NCI-H2107 treated with DMSO at 0.1 percent for 48 hours (cell line): ENCODE measurements around the gene SLCO4C1.
"Not testable (repeated sequence)": the region's sequence is repeated elsewhere in the genome, so short reads cannot be mapped to it uniquely, and the experiment has no call there.

ENCODE experiments used
- DNase-seq: peaks from one replicate; lab custom pipeline; 2025; ENCODE audit not compliant: unreplicated experiment; lab: John Stamatoyannopoulos, UW

The SLCO4C1 gene

GRCh38 chr5:102296178-102296817 lies at the start of gene SLCO4C1:
Gene SLCO4C1 (minus strand): TSS chr5:102296284. CDS start chr5:102296262, 22 bp downstream.
- DNase-seq: peak; percentile 54

- peak; percentile 42 for DNase-seq
Observed at GRCh38 chr5:102341681-102342288, 45.7 kb upstream of the SLCO4C1 start.

GRCh38 chr5:102324714-102325113 lies 28.6 kb upstream of the SLCO4C1 start:
- no peak for DNase-seq

GRCh38 chr5:102318801-102319200 lies 22.7 kb upstream of the SLCO4C1 start:
- not testable (repeated sequence) for DNase-seq

- DNase-seq: no peak
Observed at GRCh38 chr5:102314328-102314727, 18.2 kb upstream of the SLCO4C1 start.

GRCh38 chr5:102313912-102314311 lies 17.8 kb upstream of the SLCO4C1 start:
- DNase-seq: no peak

GRCh38 chr5:102312586-102313370 lies 16.7 kb upstream of the SLCO4C1 start:
- DNase-seq: no peak

- no peak for DNase-seq
Observed at GRCh38 chr5:102309586-102309985, 13.5 kb upstream of the SLCO4C1 start.

GRCh38 chr5:102307232-102307631 lies 11.1 kb upstream of the SLCO4C1 start:
- DNase-seq: no peak

GRCh38 chr5:102306121-102306520 lies 10.0 kb upstream of the SLCO4C1 start:
- DNase-seq: no peak

- no peak for DNase-seq
Observed at GRCh38 chr5:102295534-102296177, 428 bp downstream of the SLCO4C1 start.

- no peak for DNase-seq
Observed at GRCh38 chr5:102294886-102295395, 1.1 kb downstream of the SLCO4C1 start.

GRCh38 chr5:102290004-102290403 lies 6.1 kb downstream of the SLCO4C1 start:
- no peak for DNase-seq

- DNase-seq: no peak
Observed at GRCh38 chr5:102289251-102289899, 6.7 kb downstream of the SLCO4C1 start.

GRCh38 chr5:102288630-102289029 lies 7.5 kb downstream of the SLCO4C1 start:
- DNase-seq: no peak

- no peak for DNase-seq
Observed at GRCh38 chr5:102286476-102286875, 9.6 kb downstream of the SLCO4C1 start.

- DNase-seq: no peak
Observed at GRCh38 chr5:102283102-102283797, 12.8 kb downstream of the SLCO4C1 start.

- no peak for DNase-seq
Observed at GRCh38 chr5:102279711-102280110, 16.4 kb downstream of the SLCO4C1 start.

GRCh38 chr5:102278231-102278630 lies 17.9 kb downstream of the SLCO4C1 start:
- DNase-seq: no peak

GRCh38 chr5:102277144-102277543 lies 18.9 kb downstream of the SLCO4C1 start:
- DNase-seq: no peak
